ENCODE measurements around the gene PTPN14. TPM values are rescaled to one million over a fixed set of nuclear protein-coding genes. Genes with fewer than 3 reads are reported as not detected.
A peak's percentile ranks its signal among the peaks of the same experiment; 100 is the strongest.

PTPN14 gene
- total and polyA plus RNA-seq, 11 donors, result 8.7 to 52.0 (median 33.5) TPM

DNA sequence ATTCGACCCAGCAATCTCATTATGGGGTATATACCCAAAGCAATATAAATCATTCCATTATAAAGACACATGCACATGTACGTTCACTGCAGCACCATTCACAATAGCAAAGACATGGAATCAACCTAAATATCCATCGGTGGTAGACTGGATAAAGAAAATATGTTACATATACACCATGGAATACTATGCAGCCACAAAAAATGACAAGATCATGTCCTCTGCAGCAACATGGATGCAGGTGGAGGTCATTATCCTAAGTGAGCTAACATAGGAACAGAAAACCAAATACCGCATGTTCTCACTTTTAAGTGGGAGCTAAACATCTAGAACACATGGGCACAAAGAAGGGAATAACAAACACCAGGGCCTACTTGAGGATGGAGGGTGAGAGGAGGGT is 115.5 kb downstream of the PTPN14 start:
- no peak for ATAC-seq
- intact Hi-C loops (cut with DNase I), result no loop called here
- DNase-seq, result no peak
- Histone ChIP-seq H3K9me3 (no peaks in the 10 kb centered on the region), H3K4me1 (peaks cover 0 to 36% (median 22%) of the 10 kb centered on the region in 12 donors), H3K36me3 (no peaks in the 10 kb centered on the region), H3K27ac (no peak overlapping the region), H3K27me3 (no peaks in the 10 kb centered on the region), H3K4me3 (no peak overlapping the region)
- no peak for TF ChIP-seq POLR2A (IDR thresholded peaks at IDR 0.05)
- TF ChIP-seq, protein P1, sequence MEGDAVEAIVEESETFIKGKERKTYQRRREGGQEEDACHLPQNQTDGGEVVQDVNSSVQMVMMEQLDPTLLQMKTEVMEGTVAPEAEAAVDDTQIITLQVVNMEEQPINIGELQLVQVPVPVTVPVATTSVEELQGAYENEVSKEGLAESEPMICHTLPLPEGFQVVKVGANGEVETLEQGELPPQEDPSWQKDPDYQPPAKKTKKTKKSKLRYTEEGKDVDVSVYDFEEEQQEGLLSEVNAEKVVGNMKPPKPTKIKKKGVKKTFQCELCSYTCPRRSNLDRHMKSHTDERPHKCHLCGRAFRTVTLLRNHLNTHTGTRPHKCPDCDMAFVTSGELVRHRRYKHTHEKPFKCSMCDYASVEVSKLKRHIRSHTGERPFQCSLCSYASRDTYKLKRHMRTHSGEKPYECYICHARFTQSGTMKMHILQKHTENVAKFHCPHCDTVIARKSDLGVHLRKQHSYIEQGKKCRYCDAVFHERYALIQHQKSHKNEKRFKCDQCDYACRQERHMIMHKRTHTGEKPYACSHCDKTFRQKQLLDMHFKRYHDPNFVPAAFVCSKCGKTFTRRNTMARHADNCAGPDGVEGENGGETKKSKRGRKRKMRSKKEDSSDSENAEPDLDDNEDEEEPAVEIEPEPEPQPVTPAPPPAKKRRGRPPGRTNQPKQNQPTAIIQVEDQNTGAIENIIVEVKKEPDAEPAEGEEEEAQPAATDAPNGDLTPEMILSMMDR (IDR thresholded peaks at IDR 0.05), result no peak
- WGBS, 4 donors, result 94 to 99% (median 97%) methylated on average over 4 of the region's 4 CpGs

DNA sequence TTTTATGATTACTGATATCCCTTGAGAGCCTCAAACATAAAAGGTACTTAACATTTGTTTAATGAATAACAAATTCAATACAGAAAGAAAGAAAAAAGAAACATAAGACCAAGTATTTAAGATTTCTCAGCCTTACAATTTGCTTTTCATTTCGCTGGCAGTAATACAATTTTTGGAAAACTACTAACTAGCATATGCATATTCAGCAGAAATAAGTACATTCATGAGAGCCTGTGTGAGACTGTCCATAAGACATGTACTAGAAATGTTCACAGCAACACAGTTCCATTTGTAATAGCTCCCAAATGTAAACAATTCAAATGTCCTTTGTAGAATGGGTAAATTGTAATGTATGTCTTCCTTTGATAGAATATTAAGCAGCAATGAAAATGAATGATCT is 119.2 kb downstream of the PTPN14 start:
- no peak for ATAC-seq

DNA sequence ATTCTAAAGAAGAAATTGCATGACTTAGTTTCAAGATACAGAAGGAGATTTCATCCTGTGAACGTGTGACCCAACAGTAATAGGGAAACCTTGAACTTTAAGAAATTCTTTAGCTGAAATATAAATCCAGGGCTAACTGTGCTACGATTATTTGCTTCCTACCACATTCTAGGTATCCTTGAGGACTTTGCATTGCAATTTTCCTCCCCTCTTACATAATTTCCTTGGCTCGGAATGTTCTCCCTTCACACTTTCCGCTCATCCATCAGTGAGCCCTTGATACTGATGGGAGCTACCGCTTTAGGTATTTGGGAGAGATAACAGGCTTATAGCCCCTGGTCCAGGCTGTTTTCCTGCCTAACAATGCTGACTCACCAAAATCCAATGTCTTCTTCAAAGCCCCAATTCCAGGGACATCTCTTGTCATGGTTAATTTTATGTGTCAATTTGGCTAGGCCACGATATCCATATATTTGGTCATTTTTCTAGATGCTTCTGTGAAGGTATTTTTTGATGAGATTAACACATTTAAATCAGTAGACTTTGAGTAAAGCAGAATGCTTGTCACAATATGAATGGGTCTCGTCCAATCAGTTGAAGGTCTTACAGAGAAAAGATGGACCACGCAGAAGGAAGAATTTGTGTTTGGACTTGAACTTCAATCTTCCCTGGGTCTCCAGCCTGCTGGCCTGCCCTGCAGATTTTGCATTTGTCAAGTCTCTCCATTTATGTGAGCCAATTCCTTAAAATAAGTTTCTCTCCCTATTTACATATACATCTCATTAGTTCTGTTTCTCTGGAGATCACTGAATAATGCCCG is 121.2 kb downstream of the PTPN14 start:
- no peak for TF ChIP-seq POLR2A (IDR thresholded peaks at IDR 0.05)
- TF ChIP-seq, protein P1 (IDR thresholded peaks at IDR 0.05), result no peak
- Histone ChIP-seq H3K4me3 (no peak overlapping the region), H3K27me3 (no peaks in the 10 kb centered on the region), H3K4me1 (peaks cover 0 to 28% (median 11%) of the 10 kb centered on the region in 12 donors), H3K36me3 (no peaks in the 10 kb centered on the region), H3K27ac (no peak overlapping the region), H3K9me3 (no peaks in the 10 kb centered on the region)
- intact Hi-C loops (cut with DNase I), result no loop called here
- WGBS, 4 donors, result 88 to 91% (median 91%) methylated on average over 9 of the region's 9 CpGs
- ATAC-seq, result no peak
- DNase-seq, result no peak

More for the DNA sequence above, 119.2 kb downstream of the PTPN14 start:
- DNase-seq, result no peak
- intact Hi-C loops (cut with DNase I), result no loop called here
- Histone ChIP-seq H3K9me3 (no peaks in the 10 kb centered on the region), H3K36me3 (no peaks in the 10 kb centered on the region), H3K4me1 (peaks cover 0 to 17% (median 0%) of the 10 kb centered on the region in 12 donors), H3K27me3 (no peaks in the 10 kb centered on the region), H3K27ac (no peak overlapping the region), H3K4me3 (no peak overlapping the region)
- 95 to 96% (median 96%) methylated on average over 1 of the region's 1 CpG for WGBS, 4 donors
- TF ChIP-seq, protein P1 (IDR thresholded peaks at IDR 0.05), result no peak
- TF ChIP-seq POLR2A (IDR thresholded peaks at IDR 0.05), result no peak

DNA sequence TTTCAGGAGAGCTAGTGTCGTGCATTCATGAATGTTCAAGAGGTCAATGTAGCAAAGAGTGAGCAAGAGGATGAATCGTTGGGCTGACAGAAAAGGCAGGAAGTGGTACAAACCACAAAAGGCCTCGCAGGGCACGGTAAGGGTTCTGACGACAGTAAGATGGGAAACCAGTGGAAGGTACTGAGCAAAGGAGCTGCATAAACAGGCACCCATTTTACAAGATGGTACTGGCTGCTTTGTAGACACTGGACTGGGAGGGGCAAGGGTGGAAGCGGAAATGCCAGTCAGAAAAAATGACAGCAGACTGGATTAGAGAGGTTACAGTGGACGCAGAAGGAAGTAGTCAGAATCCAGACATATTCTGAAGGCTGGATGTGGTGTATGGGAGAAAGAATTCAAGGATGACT is 123.5 kb downstream of the PTPN14 start:
- H3K4me3 ChIP-seq, result no peak overlapping the region
- no peak for DNase-seq
- peak overlapping the region in 1 of 12 donors; percentile 40 for H3K27ac ChIP-seq
- TF ChIP-seq, protein P1 (IDR thresholded peaks at IDR 0.05), result no peak
- TF ChIP-seq POLR2A (IDR thresholded peaks at IDR 0.05), result no peak
- H3K36me3 ChIP-seq, result no peaks in the 10 kb centered on the region
- H3K27me3 ChIP-seq, result no peaks in the 10 kb centered on the region
- peak in 1 of 4 donors; percentile 52 for ATAC-seq
- intact Hi-C loops (cut with DNase I), result no loop called here
- 80 to 83% (median 81%) methylated on average over 7 of the region's 7 CpGs for WGBS, 4 donors
- no peaks in the 10 kb centered on the region for H3K9me3 ChIP-seq
- H3K4me1 ChIP-seq, result peaks cover 0 to 33% (median 12%) of the 10 kb centered on the region in 12 donors
